ENCODE measurements around the gene STK24. TPM values are rescaled to one million over a fixed set of nuclear protein-coding genes. Genes with fewer than 3 reads are reported as not detected.

Gene STK24
- total RNA-seq, 1 donor from 2014 or later = 94.6 TPM

DNA sequence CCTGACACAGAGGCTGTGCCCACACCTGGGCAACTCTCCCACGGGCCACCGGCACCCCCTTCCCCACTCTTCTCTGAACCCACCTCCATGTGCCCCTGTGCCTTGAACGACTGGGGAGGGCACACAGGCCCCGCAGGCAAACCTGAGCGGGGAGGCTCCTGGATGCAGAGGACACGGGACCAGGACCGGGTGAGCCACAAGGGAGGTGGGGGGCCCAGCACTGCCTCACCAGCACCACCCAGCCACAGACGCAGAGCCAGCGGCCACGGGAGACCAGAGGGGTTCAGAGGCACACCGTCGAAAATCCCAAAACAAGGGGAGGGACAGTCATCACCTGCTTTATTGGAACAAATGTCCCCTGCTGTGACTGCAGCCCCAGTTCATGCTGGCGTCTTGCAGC lies 49.4 kb downstream of the STK24 start:
- H3K4me3 ChIP-seq = no peak overlapping the region
- TF ChIP-seq, protein P1, sequence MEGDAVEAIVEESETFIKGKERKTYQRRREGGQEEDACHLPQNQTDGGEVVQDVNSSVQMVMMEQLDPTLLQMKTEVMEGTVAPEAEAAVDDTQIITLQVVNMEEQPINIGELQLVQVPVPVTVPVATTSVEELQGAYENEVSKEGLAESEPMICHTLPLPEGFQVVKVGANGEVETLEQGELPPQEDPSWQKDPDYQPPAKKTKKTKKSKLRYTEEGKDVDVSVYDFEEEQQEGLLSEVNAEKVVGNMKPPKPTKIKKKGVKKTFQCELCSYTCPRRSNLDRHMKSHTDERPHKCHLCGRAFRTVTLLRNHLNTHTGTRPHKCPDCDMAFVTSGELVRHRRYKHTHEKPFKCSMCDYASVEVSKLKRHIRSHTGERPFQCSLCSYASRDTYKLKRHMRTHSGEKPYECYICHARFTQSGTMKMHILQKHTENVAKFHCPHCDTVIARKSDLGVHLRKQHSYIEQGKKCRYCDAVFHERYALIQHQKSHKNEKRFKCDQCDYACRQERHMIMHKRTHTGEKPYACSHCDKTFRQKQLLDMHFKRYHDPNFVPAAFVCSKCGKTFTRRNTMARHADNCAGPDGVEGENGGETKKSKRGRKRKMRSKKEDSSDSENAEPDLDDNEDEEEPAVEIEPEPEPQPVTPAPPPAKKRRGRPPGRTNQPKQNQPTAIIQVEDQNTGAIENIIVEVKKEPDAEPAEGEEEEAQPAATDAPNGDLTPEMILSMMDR (IDR thresholded peaks at IDR 0.05) = no peak
- H3K36me3 ChIP-seq = no peaks in the 10 kb centered on the region
- DNase-seq (peak; percentile 61), ATAC-seq (no peak)
- peaks cover 35% of the 10 kb centered on the region for H3K4me1 ChIP-seq
- no peak overlapping the region for H3K27ac ChIP-seq
- intact Hi-C loops (cut with DNase I) = no loop called here
- no peaks in the 10 kb centered on the region for H3K9me3 ChIP-seq
- no peaks in the 10 kb centered on the region for H3K27me3 ChIP-seq

DNA sequence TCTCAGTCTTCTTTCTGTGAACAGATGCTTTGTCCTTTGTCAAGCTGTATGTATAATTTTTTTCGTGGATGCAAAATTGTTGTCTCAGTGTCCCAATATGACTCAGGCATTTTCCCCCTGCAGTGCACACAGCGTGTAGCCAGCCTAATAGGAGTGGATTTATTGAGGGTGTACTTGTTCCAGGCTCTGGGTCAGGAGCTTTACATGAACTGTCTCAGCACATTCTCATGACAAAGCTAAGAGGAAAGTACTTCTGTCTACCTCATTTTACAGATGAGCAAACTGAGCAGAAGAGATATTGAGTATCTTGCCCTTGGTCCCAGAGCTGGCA lies 50.8 kb downstream of the STK24 start:
- no peaks in the 10 kb centered on the region for H3K9me3 ChIP-seq
- no peak for DNase-seq
- TF ChIP-seq, protein P1 (IDR thresholded peaks at IDR 0.05) = no peak
- no peak for ATAC-seq
- H3K27ac ChIP-seq = no peak overlapping the region
- no peaks in the 10 kb centered on the region for H3K36me3 ChIP-seq
- no peak overlapping the region for H3K4me3 ChIP-seq
- H3K4me1 ChIP-seq = peaks cover 46% of the 10 kb centered on the region
- H3K27me3 ChIP-seq = no peaks in the 10 kb centered on the region
- intact Hi-C loops (cut with DNase I) = no loop called here

DNA sequence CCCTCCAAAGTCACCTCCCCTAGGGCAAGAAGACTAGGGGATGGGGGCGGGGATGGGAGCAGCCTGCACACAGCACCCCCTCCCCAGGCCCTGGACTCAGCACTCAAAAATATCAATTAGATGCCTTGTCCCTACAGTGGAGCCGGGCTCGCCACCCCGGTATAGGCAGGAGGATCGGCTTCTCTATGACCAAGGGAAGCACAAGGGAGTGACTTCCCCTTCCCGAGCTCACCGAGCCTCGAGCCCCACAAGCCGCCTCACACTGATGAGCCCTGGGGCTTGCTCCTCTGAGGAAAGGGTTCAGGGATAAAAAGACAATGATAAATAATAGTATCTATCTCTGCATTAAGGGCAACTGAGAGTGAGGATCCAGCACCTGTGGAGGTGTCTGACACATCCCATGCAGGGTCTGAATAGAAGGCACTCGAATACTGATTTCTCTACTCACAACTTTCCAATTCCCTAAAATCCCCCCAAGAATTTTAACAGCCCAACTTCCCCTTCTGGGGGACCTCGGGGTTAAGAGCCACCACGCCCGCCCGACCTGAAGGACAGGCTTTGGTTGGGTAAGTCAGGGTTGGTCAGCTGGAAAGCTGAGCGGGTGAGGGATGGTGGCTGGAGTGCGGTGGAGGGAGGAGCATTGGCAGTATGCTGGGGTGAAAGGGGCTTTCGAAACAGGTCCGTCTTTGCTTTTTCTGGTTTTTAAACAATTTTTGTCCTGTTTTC lies 51.3 kb downstream of the STK24 start:
- Histone ChIP-seq H3K4me3 (no peak overlapping the region), H3K9me3 (no peaks in the 10 kb centered on the region), H3K4me1 (peaks cover 46% of the 10 kb centered on the region), H3K27me3 (no peaks in the 10 kb centered on the region), H3K27ac (no peak overlapping the region), H3K36me3 (no peaks in the 10 kb centered on the region)
- intact Hi-C loops (cut with DNase I) = no loop called here
- TF ChIP-seq, protein P1 (IDR thresholded peaks at IDR 0.05) = no peak
- ATAC-seq (peak; percentile 45), DNase-seq (peak; percentile 58)

DNA sequence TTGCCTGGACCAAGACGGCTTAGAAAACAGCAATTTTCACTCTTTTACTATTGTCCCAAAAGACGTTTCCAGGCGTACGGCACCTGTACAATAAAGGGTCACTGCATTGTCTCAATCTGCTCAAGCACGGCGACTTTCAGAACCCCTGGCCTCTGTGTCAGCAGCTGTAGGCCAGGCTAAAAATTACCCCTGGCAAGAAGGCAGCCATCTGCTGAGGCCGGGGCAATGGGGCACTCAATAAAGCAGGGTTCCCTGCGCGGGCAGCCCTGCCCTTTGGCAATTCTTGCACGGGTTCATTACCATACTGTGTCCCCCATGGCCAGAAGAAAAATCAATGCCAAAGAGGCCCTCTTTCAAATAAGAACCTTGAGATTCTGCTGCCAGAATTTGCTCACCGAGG lies 52.1 kb downstream of the STK24 start:
- DNase-seq (peak; percentile 38), ATAC-seq (no peak)
- no peak overlapping the region for H3K27ac ChIP-seq
- intact Hi-C loops (cut with DNase I) = no loop called here
- peaks cover 46% of the 10 kb centered on the region for H3K4me1 ChIP-seq
- H3K36me3 ChIP-seq = no peaks in the 10 kb centered on the region
- H3K4me3 ChIP-seq = no peak overlapping the region
- H3K9me3 ChIP-seq = no peaks in the 10 kb centered on the region
- no peaks in the 10 kb centered on the region for H3K27me3 ChIP-seq
- TF ChIP-seq, protein P1 (IDR thresholded peaks at IDR 0.05) = no peak

DNA sequence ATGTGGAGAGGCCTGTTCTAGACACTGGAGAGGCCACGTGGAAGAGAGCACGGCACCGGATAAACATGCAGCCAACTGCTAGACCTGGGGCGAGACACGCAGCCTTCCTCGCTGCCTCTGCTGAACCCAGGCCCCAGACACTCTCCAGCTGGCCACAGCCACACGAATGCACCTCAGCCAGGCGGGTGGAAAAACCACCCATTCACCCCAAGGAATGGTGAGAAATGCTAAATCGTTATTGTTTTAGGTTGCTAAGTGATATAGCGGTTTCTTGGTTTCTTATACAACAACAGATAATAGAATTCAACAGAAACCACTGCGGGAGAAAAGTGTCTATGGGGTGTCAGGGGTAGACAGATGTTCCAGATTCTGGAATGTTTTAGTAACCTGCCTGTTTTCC lies 52.5 kb downstream of the STK24 start:
- DNase-seq (peak; percentile 42), ATAC-seq (no peak)
- Histone ChIP-seq H3K36me3 (no peaks in the 10 kb centered on the region), H3K9me3 (no peaks in the 10 kb centered on the region), H3K27ac (no peak overlapping the region), H3K4me3 (no peak overlapping the region), H3K27me3 (no peaks in the 10 kb centered on the region), H3K4me1 (peaks cover 46% of the 10 kb centered on the region)
- intact Hi-C loops (cut with DNase I) = no loop called here
- TF ChIP-seq, protein P1 (IDR thresholded peaks at IDR 0.05) = no peak

All from upper lobe of right lung (tissue), 1 donor.